Measurements from ENCODE around the gene PAMR1.

DNA sequence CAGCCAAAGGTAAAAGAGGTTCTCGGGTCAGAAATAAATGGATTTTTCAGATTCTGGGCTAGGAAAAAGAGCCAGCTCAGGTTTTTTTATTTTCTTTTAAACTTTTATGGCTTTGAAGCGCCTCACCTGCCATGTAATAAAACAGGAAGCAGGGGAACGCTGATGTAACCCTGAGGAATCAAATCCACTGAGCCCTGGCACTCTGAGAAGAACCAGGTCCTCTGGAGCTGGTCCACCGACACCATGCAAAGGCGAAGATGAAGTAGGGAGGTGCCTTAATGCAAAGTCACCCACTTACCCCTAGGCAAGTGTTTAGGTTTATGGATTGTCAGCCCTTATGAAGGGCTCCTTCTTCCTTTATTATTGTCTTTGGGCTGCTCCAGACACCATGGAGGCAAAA, 1.6 kb downstream of the PAMR1 start:
- TF ChIP-seq POLR2A (IDR thresholded peaks at IDR 0.05): no peak
- TF ChIP-seq, protein P1, sequence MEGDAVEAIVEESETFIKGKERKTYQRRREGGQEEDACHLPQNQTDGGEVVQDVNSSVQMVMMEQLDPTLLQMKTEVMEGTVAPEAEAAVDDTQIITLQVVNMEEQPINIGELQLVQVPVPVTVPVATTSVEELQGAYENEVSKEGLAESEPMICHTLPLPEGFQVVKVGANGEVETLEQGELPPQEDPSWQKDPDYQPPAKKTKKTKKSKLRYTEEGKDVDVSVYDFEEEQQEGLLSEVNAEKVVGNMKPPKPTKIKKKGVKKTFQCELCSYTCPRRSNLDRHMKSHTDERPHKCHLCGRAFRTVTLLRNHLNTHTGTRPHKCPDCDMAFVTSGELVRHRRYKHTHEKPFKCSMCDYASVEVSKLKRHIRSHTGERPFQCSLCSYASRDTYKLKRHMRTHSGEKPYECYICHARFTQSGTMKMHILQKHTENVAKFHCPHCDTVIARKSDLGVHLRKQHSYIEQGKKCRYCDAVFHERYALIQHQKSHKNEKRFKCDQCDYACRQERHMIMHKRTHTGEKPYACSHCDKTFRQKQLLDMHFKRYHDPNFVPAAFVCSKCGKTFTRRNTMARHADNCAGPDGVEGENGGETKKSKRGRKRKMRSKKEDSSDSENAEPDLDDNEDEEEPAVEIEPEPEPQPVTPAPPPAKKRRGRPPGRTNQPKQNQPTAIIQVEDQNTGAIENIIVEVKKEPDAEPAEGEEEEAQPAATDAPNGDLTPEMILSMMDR (IDR thresholded peaks at IDR 0.05): no peak
